Fibroblast of skin of right quadriceps (primary cell): Measurements from ENCODE around the gene MAMDC2.
"Not testable (repeated sequence)": the region's sequence is repeated elsewhere in the genome, so short reads cannot be mapped to it uniquely, and the experiment has no call there.

ENCODE experiments used
- DNase-seq: peaks from one replicate; pipeline ENCODE4 v3.0.0-alpha.2; 2013

Gene MAMDC2

DNA sequence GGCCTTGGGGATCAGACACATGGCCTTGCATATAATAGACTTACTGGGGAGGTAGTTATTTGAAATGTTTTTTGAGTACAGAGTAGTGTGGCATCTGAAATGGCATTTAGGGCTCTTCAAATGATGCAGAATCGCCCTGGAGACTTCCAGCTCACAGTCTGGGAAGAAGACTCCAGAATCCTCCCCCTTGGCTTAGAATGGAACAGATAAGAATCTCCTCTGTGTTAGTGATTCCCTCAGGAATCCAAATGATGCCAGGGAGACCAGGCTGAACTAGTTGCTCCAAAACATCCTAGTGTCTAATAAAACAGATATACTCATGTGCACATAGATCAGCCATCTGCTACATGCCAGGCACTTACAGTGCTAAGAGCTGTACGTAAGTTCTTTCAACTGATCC, 176.6 kb downstream of the MAMDC2 start:
- peak; percentile 41 for DNase-seq

DNA sequence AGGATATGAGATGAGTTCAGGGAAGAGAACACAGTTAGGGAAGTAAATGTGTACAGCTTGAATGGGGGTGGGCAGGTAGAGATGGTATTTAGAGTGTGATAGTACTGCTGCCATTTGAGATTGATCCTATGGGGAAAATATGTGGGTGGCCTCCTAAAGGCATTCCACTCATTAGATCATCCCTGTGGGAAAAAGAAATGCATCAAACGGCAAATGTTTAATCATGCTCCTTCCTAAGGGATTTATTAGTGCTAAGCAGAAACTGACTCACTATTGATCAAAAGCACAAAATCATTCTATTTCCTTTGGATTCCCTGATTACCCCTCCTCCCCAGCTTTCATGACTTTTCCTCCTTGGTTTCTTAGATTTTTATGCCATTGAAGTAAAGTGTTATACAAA, 178.7 kb downstream of the MAMDC2 start:
- peak; percentile 64 for DNase-seq

DNA sequence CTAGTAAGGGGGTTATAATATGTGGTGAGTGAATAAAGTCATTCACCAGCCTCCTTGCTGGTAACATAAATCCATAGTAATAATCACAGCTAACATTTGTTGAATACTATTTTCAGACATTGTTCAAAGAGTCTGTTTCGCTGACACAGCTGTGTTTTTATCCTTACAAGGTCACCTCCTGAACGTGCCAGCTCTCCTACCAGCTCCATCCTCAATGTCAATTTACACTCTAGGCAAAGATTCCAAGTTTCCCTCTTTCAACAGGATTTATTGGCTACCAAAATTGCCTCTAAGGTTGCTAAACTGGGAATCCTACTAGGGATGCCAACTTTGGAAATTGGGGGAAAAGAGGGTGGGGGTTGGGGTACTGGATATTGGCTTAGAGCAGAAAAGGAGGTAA, 184.5 kb downstream of the MAMDC2 start:
- DNase-seq, result no peak

DNA sequence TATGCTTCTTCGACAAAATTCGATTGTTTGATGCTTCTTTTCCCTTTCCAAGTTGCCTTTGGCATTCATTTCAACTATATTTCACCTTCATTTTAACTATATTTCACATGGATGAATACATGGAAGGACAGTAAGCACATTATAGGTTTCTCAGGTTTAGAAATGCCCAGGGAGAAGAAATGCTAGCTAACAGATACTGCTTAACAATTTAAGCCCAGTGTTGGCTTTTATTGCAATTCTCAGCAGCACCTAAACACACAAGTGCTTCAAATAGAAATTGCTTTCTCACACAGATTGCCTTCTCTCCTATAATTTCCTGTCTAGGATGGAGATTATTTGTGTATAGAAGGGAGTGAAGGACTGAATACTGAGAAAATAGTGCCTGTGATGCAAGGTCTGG, 185.0 kb downstream of the MAMDC2 start:
- no peak for DNase-seq

DNA sequence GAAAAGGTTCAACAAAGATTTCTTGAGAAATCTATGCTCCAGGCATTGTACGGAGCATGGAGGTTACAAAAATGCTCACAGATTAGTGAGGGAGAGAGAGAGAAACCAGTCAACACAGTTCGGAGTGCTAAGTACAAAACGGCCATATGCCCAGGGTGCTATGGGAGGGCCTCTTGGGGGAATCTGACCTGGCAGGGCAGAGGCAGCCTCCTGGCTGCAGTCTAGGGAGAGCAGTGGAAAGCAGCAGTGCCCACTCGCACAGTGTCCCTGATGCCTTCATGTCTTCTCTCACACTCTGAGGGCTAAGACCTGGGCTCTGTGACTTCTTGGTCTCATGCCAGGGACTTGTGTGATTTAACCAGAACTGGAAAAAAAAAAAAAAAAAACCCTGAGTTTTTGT, 185.4 kb downstream of the MAMDC2 start:
- no peak for DNase-seq

DNA sequence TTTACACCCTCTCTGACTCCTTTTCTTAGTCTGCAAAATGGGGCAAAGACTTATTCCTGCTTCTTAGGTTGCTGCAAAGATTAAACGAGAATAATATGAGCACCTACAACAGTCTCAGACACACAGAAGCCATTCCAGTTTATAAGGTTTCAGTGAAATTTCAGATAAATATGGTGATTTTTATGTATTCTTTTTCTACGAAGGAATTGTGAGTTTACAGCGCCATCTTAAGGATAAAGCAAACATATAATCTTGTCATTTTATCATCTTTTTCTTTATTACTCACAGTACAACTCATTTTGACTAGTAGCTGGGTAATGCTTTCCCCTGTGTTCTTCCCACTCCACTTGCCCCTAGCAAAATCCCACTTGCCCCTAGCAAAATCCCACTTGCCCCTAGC, 185.9 kb downstream of the MAMDC2 start:
- peak; percentile 49 for DNase-seq

DNA sequence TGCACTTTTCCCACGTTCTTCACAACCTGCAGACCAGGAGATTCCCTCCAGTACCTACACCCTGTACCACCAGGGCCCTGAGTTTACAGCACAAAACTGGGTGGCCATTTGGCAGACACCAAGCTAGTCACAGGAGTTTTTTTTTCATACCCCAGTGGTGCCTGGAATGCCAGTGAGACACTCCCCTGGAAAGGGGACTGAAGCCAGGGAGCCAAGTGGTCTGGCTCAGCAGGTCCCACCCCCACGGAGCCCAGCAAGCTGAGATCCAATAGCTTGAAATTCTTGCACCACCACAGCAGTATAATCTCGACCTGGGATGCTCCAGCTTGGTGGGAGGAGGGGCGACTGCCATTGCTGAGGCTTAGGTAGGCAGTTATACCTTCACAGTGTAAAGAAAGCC, 188.8 kb downstream of the MAMDC2 start:
- no peak for DNase-seq

DNA sequence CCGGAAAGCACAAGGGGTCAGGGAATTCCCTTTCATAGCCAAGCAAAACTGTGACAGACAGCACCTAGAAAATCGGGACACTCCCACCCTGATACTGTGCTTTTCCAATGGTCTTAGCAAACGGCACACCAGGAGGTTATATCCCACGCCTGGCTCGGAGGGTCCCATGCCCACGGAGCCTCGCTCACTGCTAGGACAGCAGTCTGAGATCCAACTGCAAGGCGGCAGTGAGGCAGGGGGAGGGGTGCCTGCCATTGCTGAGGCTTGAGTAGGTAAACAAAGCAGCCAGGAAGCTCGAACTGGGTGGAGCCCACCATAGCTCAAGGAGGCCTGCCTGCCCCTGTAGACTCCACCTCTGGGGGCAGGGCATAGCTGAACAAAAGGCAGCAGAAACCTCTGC, 190.6 kb downstream of the MAMDC2 start:
- not testable (repeated sequence) for DNase-seq

DNA sequence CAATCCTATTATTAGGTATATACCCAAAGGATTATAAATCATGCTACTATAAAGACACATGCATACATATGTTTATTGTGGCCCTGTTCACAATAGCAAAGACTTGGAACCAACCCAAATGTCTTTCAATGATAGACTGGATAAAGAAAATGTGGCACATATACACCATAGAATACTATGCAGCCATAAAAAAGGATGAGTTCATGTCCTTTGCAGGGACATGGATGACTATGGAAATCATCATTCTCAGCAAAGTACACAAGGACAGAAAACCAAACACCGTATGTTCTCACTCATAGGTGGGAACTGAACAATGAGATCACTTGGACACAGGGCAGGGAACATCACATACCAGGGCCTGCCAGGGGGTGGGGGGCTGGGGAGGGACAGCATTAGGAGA, 202.3 kb downstream of the MAMDC2 start:
- not testable (repeated sequence) for DNase-seq

DNA sequence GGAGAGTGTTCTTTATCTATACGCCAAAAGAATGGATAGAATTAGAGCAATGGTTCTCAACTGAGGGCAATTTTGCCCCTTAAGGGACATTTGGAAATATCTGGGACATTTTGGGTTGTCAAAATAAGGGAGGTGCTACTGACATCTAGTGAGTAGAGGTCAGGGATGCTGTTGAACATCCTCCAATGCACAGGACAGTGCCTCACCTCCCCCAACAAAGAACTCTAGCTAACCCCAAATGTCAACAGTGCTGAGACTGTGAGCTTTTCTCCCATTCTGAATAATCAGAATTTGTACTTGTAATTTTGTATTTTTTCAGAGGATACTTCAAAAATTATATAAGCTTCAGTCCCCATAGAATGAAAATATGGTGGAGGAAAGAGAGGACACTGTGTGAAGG, 206.6 kb downstream of the MAMDC2 start:
- DNase-seq, result no peak

DNA sequence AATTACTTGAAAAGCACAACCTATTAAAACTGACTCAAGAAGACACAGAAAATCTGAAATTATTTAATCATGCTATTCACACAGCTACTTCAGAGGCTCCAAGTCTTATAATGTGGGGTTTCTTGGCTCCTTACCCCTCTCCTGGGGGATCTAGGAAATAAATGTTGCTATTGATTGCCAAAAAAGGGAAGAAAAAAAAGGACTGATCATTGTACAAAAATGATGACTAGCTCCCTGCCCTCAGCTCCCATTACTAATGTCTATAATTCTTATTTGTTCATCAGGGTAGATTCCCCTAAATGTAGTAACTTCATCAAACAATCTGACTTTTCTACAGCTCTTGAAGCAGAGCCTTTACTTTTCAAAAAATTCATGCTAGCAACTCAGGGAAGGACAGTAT, 211.8 kb downstream of the MAMDC2 start:
- DNase-seq, result peak; percentile 78

DNA sequence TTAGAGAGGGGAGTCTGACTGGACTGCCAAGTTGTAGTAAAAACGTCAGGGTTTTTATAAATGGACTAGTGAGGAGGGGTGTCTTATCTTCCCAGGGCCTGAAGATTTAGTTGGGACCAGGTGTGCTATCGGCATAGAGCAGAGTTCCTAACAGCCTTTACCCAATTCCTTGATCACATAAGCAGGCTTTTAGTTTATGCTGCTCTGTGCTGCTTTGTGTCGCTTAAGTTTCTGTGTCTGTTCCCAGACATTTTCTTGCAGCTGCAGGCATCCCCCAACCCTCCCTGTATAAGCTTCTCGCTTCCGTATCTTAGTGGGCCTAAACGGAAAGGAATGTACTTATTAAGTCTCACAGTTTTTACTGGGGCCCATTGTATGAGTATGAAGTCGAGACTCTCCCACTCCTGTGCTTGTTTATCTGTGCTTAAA, 212.5 kb downstream of the MAMDC2 start:
- DNase-seq, result peak; percentile 91

DNA sequence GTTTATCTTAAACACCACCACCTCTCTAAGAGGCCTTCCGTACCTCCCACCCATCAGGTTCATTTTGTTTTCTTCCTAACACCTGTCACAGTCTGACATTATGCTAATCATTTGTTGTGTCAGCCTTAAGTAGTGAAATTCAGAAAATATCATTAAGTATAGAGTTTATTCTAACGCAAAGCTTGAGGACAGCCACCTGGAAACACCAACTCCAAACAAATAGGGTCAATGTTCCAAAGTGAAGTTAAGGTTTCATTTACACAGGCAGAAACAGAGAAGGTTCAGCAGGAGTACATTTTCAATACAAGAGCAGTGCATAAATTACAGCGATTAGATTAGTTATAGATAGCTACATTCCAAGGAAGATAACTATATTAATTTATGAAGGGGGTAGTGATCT, 213.9 kb downstream of the MAMDC2 start:
- no peak for DNase-seq

DNA sequence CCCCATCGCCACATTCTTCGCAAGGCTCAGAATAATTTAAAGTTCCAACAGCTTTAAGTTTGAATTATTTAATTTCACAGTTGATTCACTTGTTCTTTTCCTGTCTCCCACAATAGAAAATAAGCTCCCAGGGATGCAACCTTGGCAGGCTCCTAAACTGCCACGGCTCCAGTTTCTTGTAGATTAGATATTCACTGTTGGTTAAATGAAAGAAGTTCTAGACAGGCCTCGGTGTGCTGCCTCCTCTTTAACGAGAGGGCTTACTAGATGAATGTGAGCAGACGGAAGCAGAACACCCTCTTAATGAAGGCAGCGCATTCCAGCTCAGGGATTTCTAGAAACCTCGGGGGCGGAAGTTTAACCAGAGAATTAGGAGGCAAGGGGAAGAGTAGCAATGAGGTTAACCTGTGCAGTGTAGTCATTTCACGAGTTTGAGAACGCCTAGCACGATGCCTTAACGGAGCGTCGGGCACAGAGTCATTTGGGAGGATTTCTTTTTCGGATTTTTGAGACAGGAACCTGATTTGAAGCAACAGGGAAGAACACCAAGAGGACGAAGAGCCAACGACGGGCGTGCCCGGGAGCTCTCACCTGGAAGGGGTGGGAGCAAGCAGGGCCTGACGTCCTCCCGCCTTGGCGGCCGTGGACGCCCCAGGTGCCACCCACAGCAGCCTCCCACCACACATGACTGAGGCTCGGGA, 214.5 kb downstream of the MAMDC2 start:
- peak; percentile 73 for DNase-seq

DNA sequence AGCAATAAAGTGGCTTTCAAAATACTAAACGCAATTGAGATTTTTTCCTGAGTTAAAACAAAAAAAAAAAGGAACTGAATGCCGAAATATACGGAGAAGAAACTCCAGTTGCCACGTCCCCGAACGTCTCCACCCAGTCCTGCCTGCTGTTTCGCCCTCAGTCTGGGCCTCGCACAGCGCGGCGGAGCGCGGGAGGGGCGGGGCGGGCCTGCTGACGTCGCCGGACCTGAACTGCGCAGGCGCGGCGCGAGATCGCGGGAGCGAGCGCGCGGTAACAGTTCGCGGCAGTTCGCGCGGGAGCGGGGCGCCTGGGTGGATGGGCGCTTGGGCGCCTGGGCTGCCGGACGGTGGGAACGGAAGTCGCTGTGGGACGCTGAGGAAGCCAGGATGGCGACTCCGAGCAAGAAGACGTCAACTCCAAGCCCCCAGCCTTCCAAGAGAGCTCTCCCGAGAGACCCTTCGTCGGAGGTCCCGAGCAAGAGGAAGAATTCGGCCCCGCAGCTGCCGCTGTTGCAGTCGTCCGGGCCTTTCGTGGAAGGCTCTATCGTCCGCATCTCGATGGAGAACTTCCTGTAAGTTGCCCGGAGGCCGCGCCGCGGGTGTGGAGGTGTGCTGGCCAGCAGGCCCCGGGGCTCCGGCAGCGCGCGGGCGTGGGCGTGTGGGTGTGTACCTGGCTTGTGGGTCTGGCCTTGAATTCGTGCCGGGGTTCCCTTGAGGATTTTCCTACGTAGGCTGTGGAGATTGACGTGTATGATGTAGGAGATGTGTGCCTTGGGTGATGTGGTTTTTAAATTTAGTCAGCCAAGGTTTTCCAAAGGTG, 215.3 kb downstream of the MAMDC2 start, which contains the start of gene SMC5:
Gene SMC5, plus strand, starts transcription at position 287 of the 820 bp plus-strand sequence. Its CDS starts 101 bp downstream, at position 388.
- peak; percentile 94 for DNase-seq

DNA sequence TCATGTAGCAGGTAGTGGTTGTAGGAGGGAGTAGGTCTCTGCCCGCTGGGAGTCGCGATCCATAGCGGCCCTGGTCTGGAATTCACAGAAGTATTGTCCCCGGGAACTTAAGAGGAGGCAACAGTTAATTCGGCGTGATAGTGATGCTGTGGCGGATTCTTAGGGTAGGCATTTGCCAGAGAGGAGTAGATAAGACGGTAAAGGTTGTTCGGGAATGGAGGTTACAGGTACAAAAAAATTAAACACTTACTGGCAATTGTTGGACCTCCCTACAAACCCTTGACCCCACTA, 215.8 kb downstream of the MAMDC2 start:
- DNase-seq, result no peak

DNA sequence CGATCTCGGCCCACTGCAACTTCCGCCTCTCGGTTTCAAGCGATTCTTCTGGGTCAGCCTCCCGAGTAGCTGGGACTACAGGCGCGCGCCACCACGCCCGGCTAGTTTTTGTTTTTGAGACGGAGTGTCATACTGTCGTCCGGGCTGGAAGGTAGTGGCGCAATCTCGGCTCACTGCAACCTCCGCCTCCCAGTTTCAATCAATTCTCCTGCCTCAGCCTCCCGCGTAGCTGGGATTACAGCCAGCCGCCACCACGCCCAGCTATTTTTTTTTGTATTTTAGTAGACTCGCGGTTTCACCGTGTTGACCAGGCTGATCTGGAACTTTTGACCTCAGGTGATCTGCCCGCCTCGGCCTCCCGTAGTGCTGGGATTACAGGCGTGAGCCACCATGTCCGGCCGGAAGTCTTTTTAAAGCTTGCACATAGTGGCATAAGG, 216.4 kb downstream of the MAMDC2 start:
- no peak for DNase-seq

DNA sequence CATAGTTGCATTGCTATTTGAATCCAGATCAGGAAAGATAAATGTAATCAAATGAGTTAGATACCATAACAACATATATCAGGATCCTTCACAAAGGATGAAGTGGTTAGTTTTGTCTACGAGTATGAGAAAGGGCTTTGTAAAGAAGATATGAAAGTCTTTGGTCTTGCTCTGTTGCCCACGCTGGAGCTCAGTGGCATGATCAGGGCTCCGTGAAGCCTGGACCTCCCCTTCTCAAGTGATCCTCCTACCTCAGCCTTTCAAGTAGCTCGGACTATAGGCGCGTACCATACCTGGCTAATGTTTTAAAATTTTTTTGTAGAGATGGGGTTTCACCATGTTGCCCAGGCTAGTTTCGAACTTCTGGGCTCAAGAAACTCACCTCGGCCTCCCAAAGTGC, 217.0 kb downstream of the MAMDC2 start:
- no peak for DNase-seq

DNA sequence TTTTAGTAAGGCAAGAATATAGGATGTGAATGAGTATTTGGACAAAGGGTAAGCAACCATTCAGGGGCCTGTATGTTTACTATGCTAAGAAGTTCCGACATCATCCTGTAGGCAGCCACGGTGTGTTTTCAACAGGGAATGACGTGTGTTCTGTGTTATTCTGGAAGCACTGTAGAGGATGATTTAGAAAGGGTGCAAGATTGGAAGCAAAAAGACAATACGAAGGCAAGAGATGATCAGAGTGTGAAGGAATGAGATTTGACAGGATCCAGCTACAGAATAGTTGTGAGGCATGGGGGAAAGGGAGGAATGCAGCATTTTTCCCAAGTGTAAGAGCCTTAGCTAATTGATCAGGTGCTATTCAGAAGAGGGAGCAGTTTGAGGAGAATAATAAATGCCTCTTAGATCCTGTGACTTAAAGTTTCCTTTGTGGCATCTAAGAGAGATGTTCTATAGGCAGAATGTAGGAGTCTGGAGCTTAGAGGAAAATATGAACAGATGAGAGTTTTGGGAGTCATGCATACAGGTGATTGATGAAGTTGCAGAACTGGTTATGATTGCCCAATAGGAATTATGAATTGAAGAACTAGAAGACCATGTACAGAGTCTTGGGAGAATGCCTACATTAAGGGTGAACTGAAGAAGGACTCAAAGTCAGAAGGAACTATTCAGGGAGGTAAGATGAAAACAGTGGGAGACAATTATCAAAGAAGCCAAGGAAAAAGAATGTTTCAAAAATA, 217.7 kb downstream of the MAMDC2 start:
- DNase-seq, result no peak

DNA sequence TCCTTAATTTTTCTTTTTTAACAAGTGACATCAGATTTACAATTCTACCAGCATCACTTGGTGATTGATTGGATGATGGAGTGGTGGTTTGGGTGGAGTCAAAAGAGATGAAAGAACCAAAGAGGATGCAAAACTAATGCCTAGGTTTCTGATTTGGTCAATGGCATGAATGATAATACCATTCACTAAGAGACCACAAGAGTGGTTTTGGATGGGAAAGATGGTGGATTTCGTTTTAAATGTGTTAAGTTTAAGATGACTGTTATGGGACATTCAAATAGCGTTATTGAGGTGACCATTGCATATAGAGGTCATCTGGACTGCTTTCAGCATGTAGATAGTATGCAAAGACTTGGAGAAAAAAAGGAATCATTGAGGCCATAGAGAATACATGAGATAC, 218.7 kb downstream of the MAMDC2 start:
- DNase-seq, result no peak

DNA sequence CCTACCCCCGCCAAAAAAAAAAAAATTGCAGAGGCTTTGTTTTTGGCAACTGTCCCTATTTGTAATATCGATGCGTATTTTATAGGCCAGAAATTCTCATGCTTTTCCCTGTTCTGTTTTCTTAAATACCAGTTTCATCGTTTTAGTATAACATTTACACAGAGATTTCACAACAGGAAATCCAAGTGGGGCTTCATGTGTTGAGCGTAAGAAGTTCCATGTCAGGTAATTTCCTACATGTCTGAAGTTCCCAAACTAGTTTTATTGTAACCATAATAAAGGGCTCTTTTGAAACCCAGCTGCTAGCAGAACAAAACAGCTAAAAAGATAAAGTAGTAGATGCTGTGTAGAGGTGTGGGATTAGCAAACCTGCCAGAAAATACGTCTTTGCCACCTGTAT, 219.3 kb downstream of the MAMDC2 start:
- no peak for DNase-seq

DNA sequence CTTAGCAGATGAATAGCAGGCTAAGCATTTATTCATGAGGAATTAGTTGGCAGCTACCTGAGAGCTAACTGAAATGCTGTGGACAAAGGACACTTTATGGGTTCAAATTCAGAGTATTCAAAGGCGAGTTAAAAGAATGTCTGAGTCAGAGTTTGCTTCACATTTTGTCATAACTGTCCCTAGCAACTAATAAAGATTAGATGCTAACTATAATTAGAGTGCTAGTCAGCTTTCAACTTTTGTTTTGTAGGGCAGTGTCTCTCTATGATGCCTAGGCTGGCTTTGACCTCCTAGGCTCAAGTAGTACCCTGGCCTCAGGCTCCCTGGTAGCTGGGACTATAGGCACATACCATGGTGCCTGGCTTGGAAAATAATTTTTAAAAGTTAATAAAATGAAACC, 219.8 kb downstream of the MAMDC2 start:
- no peak for DNase-seq
